ENCODE data around the gene ARHGAP26.

DNA sequence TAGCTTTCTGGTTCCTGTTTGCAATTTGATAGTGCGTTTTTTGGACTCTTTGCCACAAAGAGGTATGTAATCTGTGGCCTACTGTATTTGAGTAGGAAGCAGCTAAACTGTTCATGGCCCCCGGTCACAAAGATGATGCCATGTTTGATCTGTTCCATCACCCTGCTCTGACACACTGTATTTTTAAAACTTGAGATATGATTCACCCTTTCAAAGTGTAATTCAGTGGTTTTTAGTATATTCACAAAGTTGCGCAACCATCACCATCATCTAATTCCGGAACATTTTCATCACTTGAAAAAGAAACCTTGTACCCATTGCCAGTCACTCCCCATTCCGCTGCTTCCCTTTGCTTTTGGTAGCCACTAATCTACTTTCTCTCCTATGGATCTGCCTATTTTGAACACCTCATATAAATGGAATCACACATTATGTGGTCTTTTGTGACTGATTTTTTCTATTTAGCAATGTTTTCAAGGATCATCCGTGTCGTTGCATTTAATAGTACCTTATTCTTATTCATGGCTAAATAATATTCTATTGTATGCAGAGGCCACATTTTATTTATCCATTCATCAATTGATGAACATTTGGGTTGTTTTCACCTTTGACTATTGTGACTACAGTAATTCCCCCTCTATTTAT, 491.7 kb downstream of the ARHGAP26 start:
- TF ChIP-seq, protein P1, sequence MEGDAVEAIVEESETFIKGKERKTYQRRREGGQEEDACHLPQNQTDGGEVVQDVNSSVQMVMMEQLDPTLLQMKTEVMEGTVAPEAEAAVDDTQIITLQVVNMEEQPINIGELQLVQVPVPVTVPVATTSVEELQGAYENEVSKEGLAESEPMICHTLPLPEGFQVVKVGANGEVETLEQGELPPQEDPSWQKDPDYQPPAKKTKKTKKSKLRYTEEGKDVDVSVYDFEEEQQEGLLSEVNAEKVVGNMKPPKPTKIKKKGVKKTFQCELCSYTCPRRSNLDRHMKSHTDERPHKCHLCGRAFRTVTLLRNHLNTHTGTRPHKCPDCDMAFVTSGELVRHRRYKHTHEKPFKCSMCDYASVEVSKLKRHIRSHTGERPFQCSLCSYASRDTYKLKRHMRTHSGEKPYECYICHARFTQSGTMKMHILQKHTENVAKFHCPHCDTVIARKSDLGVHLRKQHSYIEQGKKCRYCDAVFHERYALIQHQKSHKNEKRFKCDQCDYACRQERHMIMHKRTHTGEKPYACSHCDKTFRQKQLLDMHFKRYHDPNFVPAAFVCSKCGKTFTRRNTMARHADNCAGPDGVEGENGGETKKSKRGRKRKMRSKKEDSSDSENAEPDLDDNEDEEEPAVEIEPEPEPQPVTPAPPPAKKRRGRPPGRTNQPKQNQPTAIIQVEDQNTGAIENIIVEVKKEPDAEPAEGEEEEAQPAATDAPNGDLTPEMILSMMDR (IDR thresholded peaks at IDR 0.05; ENCODE audit: low read depth, low read length, poor library complexity, severe bottlenecking), result no peak
- no peak for TF ChIP-seq EZH2phosphoT487 (IDR thresholded peaks at IDR 0.05; ENCODE audit: borderline replicate concordance, low read length)

Data from DOHH2 (cell line).